ENCODE measurements around the gene SLC13A2.

DNA sequence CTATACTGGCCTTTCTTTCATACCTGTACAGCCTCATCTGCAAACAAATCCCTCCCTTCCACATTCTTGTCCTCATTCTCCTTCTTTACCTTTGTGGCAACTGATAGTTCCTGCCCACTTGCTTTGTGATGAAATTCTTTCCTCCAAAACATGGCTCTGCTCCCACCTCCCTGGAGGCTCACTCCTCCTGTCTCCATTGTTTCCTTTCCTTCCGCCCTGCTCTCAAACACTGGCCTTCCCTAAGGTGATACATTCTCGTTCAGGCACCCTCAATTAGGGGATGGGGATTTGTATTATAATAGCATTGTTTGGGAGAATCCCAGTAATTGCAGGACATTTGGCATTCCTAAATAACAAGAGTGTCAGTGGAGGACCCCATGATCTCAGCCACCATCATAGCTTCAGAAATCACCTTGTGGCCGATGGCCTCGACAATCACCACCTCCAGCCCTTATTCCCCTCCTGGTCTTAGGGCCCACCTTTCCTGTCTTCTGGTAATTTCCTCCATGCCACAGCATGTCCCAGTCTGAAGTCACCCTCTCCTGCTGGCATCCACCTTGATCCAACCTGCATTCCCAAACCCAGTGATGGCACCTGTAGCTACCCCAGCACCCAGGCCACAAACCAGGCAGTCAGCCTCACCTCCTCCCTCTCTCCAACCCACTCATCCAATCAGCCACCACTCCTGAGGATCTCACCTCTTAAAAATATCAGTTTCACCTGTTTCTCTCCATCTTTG lies 71.1 kb downstream of the SLC13A2 start:
- TF ChIP-seq POLR2A (IDR thresholded peaks at IDR 0.05): no peak
- TF ChIP-seq, protein P1, sequence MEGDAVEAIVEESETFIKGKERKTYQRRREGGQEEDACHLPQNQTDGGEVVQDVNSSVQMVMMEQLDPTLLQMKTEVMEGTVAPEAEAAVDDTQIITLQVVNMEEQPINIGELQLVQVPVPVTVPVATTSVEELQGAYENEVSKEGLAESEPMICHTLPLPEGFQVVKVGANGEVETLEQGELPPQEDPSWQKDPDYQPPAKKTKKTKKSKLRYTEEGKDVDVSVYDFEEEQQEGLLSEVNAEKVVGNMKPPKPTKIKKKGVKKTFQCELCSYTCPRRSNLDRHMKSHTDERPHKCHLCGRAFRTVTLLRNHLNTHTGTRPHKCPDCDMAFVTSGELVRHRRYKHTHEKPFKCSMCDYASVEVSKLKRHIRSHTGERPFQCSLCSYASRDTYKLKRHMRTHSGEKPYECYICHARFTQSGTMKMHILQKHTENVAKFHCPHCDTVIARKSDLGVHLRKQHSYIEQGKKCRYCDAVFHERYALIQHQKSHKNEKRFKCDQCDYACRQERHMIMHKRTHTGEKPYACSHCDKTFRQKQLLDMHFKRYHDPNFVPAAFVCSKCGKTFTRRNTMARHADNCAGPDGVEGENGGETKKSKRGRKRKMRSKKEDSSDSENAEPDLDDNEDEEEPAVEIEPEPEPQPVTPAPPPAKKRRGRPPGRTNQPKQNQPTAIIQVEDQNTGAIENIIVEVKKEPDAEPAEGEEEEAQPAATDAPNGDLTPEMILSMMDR (IDR thresholded peaks at IDR 0.05): no peak

Measured in testis (tissue), 2 donors.